Measurements from ENCODE around the gene CNTN4.

CNTN4 gene

DNA sequence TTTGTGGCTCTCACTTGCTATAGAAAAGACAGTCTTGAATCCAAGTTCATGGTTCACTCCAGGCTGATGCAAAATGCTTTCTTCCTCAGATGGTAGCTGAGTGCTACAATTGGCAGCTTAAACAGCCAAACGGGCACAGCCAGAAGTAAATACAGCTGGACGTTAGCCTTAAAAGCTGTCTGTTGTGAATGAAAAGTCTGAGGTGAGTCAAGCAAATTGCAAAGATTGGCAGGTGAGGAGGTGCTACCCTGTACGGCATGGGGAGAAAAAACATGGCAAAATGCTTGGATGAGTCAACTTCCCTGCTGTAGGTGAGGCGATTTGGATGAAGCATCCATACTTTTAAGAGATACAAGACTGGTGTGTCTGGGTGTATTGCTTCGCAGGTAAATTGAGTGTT, 971.1 kb downstream of the CNTN4 start:
- Histone ChIP-seq H3K27ac (ENCODE audit: low read depth in 2 of 2, low read length in 2 of 2) (no peak overlapping the region), H3K36me3 (ENCODE audit: control insufficient read depth in 2 of 2, insufficient read depth in 2 of 2, low read length in 2 of 2) (no peaks in the 10 kb centered on the region), H3K4me1 (ENCODE audit: control insufficient read depth in 2 of 2, insufficient read depth in 2 of 2, low read length in 2 of 2) (no peaks in the 10 kb centered on the region), H3K9ac (ENCODE audit: low read depth in 1 of 2, low read length in 2 of 2) (no peak overlapping the region), H3K9me3 (ENCODE audit: control insufficient read depth in 2 of 2, low read length in 2 of 2) (no peaks in the 10 kb centered on the region), H3K27me3 (ENCODE audit: control insufficient read depth in 2 of 2, insufficient read depth in 2 of 2, low read length in 2 of 2) (no peaks in the 10 kb centered on the region), H3K4me3 (ENCODE audit: low read length in 2 of 2) (no peak overlapping the region)

DNA sequence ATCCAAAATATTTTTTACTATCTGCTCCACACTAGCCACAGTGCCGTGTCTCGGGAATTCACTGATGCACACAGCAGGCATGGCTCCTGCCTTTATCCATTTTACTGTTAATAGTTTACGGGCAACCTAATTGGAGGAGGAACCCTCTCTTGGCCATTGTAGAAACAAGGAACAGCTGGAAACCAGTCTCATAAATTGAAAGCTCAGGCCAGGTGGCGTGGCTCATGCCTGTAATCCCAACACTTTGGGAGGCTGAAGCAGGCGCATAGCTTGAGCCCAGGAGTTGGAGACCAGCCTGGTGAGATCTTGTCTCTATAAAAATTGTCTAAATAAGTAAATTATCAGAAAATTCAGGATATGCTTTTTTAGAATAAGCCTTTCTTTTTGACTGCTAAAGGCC, 972.5 kb downstream of the CNTN4 start:
- no peak overlapping the region for H3K4me3 ChIP-seq (ENCODE audit: low read length in 2 of 2)
- no peak overlapping the region for H3K9ac ChIP-seq (ENCODE audit: low read depth in 1 of 2, low read length in 2 of 2)
- no peaks in the 10 kb centered on the region for H3K27me3 ChIP-seq (ENCODE audit: control insufficient read depth in 2 of 2, insufficient read depth in 2 of 2, low read length in 2 of 2)
- H3K27ac ChIP-seq (ENCODE audit: low read depth in 2 of 2, low read length in 2 of 2) = no peak overlapping the region
- H3K4me1 ChIP-seq (ENCODE audit: control insufficient read depth in 2 of 2, insufficient read depth in 2 of 2, low read length in 2 of 2) = no peaks in the 10 kb centered on the region
- no peaks in the 10 kb centered on the region for H3K9me3 ChIP-seq (ENCODE audit: control insufficient read depth in 2 of 2, low read length in 2 of 2)
- H3K36me3 ChIP-seq (ENCODE audit: control insufficient read depth in 2 of 2, insufficient read depth in 2 of 2, low read length in 2 of 2) = no peaks in the 10 kb centered on the region

DNA sequence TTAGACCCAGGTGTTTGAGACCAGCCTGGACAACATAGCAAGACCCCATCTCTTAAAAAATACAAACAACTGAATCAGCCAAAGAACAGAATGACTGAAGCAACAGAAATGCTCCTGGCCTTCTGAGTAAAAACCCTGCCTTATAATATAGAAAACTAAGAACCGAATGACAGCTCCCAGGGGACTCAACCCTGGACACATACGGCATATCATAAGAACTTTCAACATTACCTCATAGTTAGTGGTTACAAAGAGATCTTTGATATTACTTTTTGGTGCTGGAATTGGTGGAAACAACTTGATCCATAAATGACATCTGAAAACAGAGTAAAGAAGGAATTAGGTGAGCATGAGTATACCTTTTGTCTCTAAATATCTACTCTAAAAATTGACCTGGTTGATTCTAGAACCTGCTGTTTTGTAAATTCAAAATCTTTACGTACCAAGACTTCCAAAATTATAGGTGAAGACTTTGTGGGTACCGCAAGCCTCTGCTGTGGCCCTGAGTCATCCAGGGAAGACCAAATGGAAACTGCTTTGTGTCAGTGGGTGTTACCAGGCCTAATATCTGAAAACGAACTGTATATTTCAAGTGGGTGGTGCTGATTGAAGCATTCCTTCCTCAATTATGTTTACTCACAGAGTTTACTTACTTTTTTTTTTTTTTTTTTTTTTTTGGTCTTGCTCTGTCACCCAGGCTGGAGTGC, 976.0 kb downstream of the CNTN4 start:
- Histone ChIP-seq H3K27ac (ENCODE audit: low read depth in 2 of 2, low read length in 2 of 2) (no peak overlapping the region), H3K4me3 (ENCODE audit: low read length in 2 of 2) (no peak overlapping the region), H3K9me3 (ENCODE audit: control insufficient read depth in 2 of 2, low read length in 2 of 2) (no peaks in the 10 kb centered on the region)

DNA sequence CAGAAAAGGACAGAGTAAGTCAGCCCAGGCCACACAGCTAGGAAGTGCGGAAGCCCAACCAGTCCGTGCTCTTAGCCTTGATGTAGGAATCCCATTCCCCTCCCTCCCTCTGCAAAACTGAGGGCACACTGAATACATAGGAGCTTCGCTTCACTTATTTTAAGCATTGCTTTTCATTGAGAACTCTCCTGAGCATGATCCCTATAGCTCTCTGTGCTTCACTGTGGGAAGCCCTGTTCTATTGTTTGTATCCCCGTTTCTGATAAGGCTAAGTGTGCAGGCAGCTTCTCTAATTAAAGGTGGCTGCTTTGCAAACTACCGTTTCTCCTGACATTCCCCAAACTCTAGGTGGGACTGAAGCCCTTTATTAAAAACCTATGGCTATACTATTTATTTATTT, 981.6 kb downstream of the CNTN4 start:
- Histone ChIP-seq H3K9me3 (ENCODE audit: control insufficient read depth in 2 of 2, low read length in 2 of 2) (no peaks in the 10 kb centered on the region), H3K4me3 (ENCODE audit: low read length in 2 of 2) (no peak overlapping the region), H3K9ac (ENCODE audit: low read depth in 1 of 2, low read length in 2 of 2) (no peak overlapping the region), H3K27me3 (ENCODE audit: control insufficient read depth in 2 of 2, insufficient read depth in 2 of 2, low read length in 2 of 2) (no peaks in the 10 kb centered on the region), H3K4me1 (ENCODE audit: control insufficient read depth in 2 of 2, insufficient read depth in 2 of 2, low read length in 2 of 2) (no peaks in the 10 kb centered on the region), H3K36me3 (ENCODE audit: control insufficient read depth in 2 of 2, insufficient read depth in 2 of 2, low read length in 2 of 2) (no peaks in the 10 kb centered on the region), H3K27ac (ENCODE audit: low read depth in 2 of 2, low read length in 2 of 2) (no peak overlapping the region)

More for the DNA sequence above, 976.0 kb downstream of the CNTN4 start:
- H3K9ac ChIP-seq (ENCODE audit: low read depth in 1 of 2, low read length in 2 of 2) = no peak overlapping the region
- H3K4me1 ChIP-seq (ENCODE audit: control insufficient read depth in 2 of 2, insufficient read depth in 2 of 2, low read length in 2 of 2) = no peaks in the 10 kb centered on the region
- no peaks in the 10 kb centered on the region for H3K36me3 ChIP-seq (ENCODE audit: control insufficient read depth in 2 of 2, insufficient read depth in 2 of 2, low read length in 2 of 2)
- no peaks in the 10 kb centered on the region for H3K27me3 ChIP-seq (ENCODE audit: control insufficient read depth in 2 of 2, insufficient read depth in 2 of 2, low read length in 2 of 2)

DNA sequence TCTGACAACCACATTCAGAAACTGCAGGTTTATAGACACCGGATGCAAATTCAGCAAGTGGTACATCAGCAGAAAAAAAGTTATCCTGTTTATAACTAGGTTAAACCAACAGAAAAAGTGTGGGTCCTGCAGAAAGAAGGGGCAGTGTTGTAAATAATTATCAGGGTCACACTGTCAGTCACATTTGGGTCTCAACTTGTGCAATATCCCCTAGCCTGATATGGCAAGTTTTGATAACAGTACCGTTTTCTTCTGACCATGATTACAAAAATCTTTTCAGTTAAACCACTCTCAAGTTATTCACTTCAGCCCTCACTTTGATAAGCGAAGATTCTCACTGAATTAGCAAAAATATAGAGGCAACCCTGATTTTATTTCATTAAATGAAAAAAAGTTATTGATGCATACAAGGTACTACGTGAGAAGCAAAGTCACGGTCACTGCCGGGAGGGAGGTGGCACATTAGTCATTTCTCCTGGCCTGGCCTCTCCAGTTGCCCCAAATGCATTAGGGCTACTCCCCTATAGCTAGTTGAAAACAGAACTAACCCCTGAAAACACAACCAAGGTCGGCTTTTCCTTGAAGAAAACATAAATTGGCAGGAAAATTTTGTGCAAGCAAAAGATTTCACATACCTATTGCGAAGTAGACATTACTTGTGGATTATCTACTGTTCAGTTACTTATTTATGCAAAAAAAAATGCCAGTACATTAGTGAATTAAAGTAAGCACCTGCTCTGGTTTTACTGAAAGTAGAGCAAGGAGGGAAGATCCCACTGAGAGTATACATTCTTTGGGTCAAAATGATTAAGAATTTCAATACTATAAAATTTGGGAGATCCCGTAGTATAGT, 982.9 kb downstream of the CNTN4 start:
- no peaks in the 10 kb centered on the region for H3K36me3 ChIP-seq (ENCODE audit: control insufficient read depth in 2 of 2, insufficient read depth in 2 of 2, low read length in 2 of 2)
- no peaks in the 10 kb centered on the region for H3K9me3 ChIP-seq (ENCODE audit: control insufficient read depth in 2 of 2, low read length in 2 of 2)
- no peaks in the 10 kb centered on the region for H3K27me3 ChIP-seq (ENCODE audit: control insufficient read depth in 2 of 2, insufficient read depth in 2 of 2, low read length in 2 of 2)
- no peak overlapping the region for H3K4me3 ChIP-seq (ENCODE audit: low read length in 2 of 2)
- H3K9ac ChIP-seq (ENCODE audit: low read depth in 1 of 2, low read length in 2 of 2) = no peak overlapping the region
- H3K27ac ChIP-seq (ENCODE audit: low read depth in 2 of 2, low read length in 2 of 2) = no peak overlapping the region
- no peaks in the 10 kb centered on the region for H3K4me1 ChIP-seq (ENCODE audit: control insufficient read depth in 2 of 2, insufficient read depth in 2 of 2, low read length in 2 of 2)

DNA sequence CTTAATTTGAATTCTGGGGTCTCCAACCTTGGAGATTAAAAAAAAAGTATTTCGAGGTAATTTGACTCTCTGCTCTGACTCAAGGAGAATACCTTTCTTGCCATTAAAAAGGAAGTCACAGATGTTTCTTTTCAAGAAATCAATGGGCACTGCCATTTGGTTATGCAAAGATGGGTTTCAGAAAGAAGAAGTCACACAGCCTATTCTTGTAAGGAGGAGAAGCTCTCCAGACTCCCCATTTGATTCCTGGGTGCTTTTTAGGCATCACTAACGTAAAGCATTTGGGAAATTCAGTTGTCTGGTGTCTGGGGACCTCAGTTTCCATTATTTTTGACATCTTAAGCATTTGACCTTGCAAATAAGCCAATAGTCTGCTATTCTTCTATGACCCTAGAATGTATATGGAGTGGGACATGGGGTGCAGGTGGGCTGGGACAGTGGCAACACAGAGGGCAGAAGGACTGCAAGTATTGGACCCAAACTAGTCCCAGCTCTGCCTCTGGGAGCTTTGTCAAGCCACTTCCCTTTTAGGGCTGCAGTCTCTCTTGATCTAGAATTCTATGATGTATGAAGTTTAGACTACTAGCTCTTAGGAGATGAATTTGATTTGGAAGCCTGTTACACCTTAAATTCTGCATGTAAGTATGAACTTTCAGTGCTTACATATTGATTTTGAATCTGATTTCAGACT, 983.7 kb downstream of the CNTN4 start:
- Histone ChIP-seq H3K9ac (ENCODE audit: low read depth in 1 of 2, low read length in 2 of 2) (no peak overlapping the region), H3K4me3 (ENCODE audit: low read length in 2 of 2) (no peak overlapping the region), H3K27me3 (ENCODE audit: control insufficient read depth in 2 of 2, insufficient read depth in 2 of 2, low read length in 2 of 2) (no peaks in the 10 kb centered on the region), H3K36me3 (ENCODE audit: control insufficient read depth in 2 of 2, insufficient read depth in 2 of 2, low read length in 2 of 2) (no peaks in the 10 kb centered on the region), H3K27ac (ENCODE audit: low read depth in 2 of 2, low read length in 2 of 2) (no peak overlapping the region), H3K4me1 (ENCODE audit: control insufficient read depth in 2 of 2, insufficient read depth in 2 of 2, low read length in 2 of 2) (no peaks in the 10 kb centered on the region), H3K9me3 (ENCODE audit: control insufficient read depth in 2 of 2, low read length in 2 of 2) (no peaks in the 10 kb centered on the region)

DNA sequence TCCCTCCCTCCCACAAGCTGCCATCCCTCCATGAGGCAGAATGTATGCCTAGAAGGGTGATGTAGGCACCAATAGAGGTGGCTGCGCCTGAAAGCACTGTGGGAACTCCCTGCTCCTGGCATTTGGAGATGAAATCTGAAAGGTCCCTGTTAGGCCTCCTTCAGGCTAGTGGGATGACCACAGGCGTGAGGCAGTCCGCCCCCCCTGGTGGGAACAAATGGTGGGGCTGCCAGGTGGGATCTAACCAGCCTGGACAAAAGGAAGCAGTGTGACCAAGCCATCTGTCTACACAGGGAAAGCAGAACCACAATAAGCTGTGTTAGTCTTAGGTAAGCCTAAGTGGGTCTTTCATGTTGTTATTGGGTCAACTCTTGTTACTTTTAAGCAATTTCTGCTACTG, 986.2 kb downstream of the CNTN4 start:
- Histone ChIP-seq H3K27ac (ENCODE audit: low read depth in 2 of 2, low read length in 2 of 2) (no peak overlapping the region), H3K9ac (ENCODE audit: low read depth in 1 of 2, low read length in 2 of 2) (no peak overlapping the region), H3K4me3 (ENCODE audit: low read length in 2 of 2) (no peak overlapping the region), H3K27me3 (ENCODE audit: control insufficient read depth in 2 of 2, insufficient read depth in 2 of 2, low read length in 2 of 2) (no peaks in the 10 kb centered on the region), H3K9me3 (ENCODE audit: control insufficient read depth in 2 of 2, low read length in 2 of 2) (no peaks in the 10 kb centered on the region), H3K36me3 (ENCODE audit: control insufficient read depth in 2 of 2, insufficient read depth in 2 of 2, low read length in 2 of 2) (no peaks in the 10 kb centered on the region), H3K4me1 (ENCODE audit: control insufficient read depth in 2 of 2, insufficient read depth in 2 of 2, low read length in 2 of 2) (no peaks in the 10 kb centered on the region)

DNA sequence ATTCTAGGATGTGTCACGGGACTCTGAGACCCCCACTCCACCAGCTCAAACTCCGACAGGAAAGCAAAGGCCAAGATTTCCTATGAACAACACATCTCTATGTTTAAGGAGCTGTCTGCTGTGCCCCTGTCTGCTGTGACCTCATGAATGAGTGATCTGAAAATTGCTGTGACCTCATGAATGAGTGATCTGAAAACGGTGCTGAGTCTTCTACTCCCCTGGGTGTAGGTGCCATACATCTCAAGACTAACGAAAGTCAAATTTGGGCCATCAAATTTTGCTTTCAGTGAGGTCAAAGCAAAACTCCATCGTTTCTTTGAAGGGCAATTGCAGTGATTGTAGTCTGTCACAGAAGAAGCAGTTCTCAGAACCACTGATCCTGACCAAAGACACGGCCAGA, 987.1 kb downstream of the CNTN4 start:
- no peaks in the 10 kb centered on the region for H3K9me3 ChIP-seq (ENCODE audit: control insufficient read depth in 2 of 2, low read length in 2 of 2)
- H3K4me3 ChIP-seq (ENCODE audit: low read length in 2 of 2) = no peak overlapping the region
- H3K9ac ChIP-seq (ENCODE audit: low read depth in 1 of 2, low read length in 2 of 2) = no peak overlapping the region
- no peaks in the 10 kb centered on the region for H3K27me3 ChIP-seq (ENCODE audit: control insufficient read depth in 2 of 2, insufficient read depth in 2 of 2, low read length in 2 of 2)
- no peaks in the 10 kb centered on the region for H3K4me1 ChIP-seq (ENCODE audit: control insufficient read depth in 2 of 2, insufficient read depth in 2 of 2, low read length in 2 of 2)
- no peaks in the 10 kb centered on the region for H3K36me3 ChIP-seq (ENCODE audit: control insufficient read depth in 2 of 2, insufficient read depth in 2 of 2, low read length in 2 of 2)
- no peak overlapping the region for H3K27ac ChIP-seq (ENCODE audit: low read depth in 2 of 2, low read length in 2 of 2)

DNA sequence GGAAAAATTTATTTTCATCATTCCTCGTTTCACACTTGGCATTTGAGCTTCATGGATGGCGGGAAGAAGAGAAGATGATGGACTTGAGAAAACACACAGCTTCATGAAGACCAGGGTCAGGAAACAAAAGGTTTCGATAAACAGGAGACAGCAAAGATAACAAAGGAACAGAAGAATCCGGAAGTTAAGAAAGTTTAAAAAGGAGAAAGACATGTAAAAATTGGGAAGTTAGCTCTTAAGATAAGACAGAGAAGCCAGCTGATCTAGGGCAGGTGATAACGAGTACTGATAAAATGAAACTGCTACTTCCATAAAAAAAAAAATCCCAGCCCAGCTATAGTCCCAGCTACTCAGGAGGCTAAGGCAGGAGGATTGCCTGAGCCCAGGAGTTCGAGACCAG, 987.6 kb downstream of the CNTN4 start:
- Histone ChIP-seq H3K27ac (ENCODE audit: low read depth in 2 of 2, low read length in 2 of 2) (no peak overlapping the region), H3K4me3 (ENCODE audit: low read length in 2 of 2) (no peak overlapping the region), H3K27me3 (ENCODE audit: control insufficient read depth in 2 of 2, insufficient read depth in 2 of 2, low read length in 2 of 2) (no peaks in the 10 kb centered on the region), H3K4me1 (ENCODE audit: control insufficient read depth in 2 of 2, insufficient read depth in 2 of 2, low read length in 2 of 2) (no peaks in the 10 kb centered on the region), H3K9me3 (ENCODE audit: control insufficient read depth in 2 of 2, low read length in 2 of 2) (no peaks in the 10 kb centered on the region), H3K9ac (ENCODE audit: low read depth in 1 of 2, low read length in 2 of 2) (no peak overlapping the region), H3K36me3 (ENCODE audit: control insufficient read depth in 2 of 2, insufficient read depth in 2 of 2, low read length in 2 of 2) (no peaks in the 10 kb centered on the region)

DNA sequence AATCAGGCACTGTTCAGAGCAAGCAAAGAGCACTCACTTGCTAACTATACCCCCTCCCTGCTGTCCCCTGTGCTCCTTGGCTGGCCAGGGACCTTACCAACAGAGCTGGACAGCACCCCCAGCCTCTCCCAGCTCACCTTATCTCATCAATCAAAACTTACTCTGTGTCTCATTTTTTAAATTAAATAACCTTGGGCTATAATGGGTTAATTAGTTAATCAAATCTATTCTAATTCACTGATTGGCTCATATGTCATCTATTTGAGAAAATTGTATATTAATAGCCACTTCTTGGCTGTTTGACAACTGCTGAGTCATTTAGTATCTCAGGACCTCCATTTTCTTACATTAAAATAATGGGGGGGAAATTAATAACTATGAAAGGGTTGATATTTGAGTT, 988.6 kb downstream of the CNTN4 start:
- Histone ChIP-seq H3K4me3 (ENCODE audit: low read length in 2 of 2) (no peak overlapping the region), H3K36me3 (ENCODE audit: control insufficient read depth in 2 of 2, insufficient read depth in 2 of 2, low read length in 2 of 2) (no peaks in the 10 kb centered on the region), H3K9ac (ENCODE audit: low read depth in 1 of 2, low read length in 2 of 2) (no peak overlapping the region), H3K27me3 (ENCODE audit: control insufficient read depth in 2 of 2, insufficient read depth in 2 of 2, low read length in 2 of 2) (no peaks in the 10 kb centered on the region), H3K4me1 (ENCODE audit: control insufficient read depth in 2 of 2, insufficient read depth in 2 of 2, low read length in 2 of 2) (no peaks in the 10 kb centered on the region), H3K27ac (ENCODE audit: low read depth in 2 of 2, low read length in 2 of 2) (no peak overlapping the region), H3K9me3 (ENCODE audit: control insufficient read depth in 2 of 2, low read length in 2 of 2) (no peaks in the 10 kb centered on the region)
